ENCODE measurements around the gene LELP1.
"Not testable (repeated sequence)": the region's sequence is repeated elsewhere in the genome, so short reads cannot be mapped to it uniquely, and the experiment has no call there.

Gene LELP1

GRCh38 chr1:153217212-153217611 lies 14.0 kb downstream of the LELP1 start, which contains the start of gene PRR9:
Gene PRR9, plus strand, starts transcription at chr1:153217584. Its CDS starts 561 bp downstream, at chr1:153218145.
- Mint-ChIP-seq H3K4me1 (ENCODE audit: low read depth) (no peaks in the 10 kb centered on the region), H3K4me3 (no peak within 1 kb of the TSS), H3K27me3 (peaks cover 2% of the 10 kb centered on the region), H3K27ac (no peak within 1 kb of the TSS), H3K36me3 (no peaks in the 10 kb centered on the region), H3K9me3 (ENCODE audit: low read depth) (no peaks in the 10 kb centered on the region)

- no peaks in the 10 kb centered on the region for H3K4me1 Mint-ChIP-seq (ENCODE audit: low read depth)
- H3K27ac Mint-ChIP-seq = no peak overlapping the region
- no peak overlapping the region for H3K4me3 Mint-ChIP-seq
- H3K36me3 Mint-ChIP-seq = no peaks in the 10 kb centered on the region
- H3K9me3 Mint-ChIP-seq (ENCODE audit: low read depth) = no peaks in the 10 kb centered on the region
- H3K27me3 Mint-ChIP-seq = peaks cover 2% of the 10 kb centered on the region
These were observed 14.7 kb downstream of the LELP1 start for GRCh38 chr1:153217744-153218416.

- Mint-ChIP-seq H3K36me3 (no peaks in the 10 kb centered on the region), H3K4me1 (ENCODE audit: low read depth) (no peaks in the 10 kb centered on the region), H3K27ac (no peak overlapping the region), H3K4me3 (no peak overlapping the region), H3K9me3 (ENCODE audit: low read depth) (no peaks in the 10 kb centered on the region), H3K27me3 (peaks cover 9% of the 10 kb centered on the region)
These were observed 17.5 kb downstream of the LELP1 start for GRCh38 chr1:153220606-153221303.

- H3K4me3 Mint-ChIP-seq; H3K36me3 Mint-ChIP-seq; H3K9me3 Mint-ChIP-seq (ENCODE audit: low read depth); H3K4me1 Mint-ChIP-seq (ENCODE audit: low read depth); H3K27me3 Mint-ChIP-seq; H3K27ac Mint-ChIP-seq: not testable (repeated sequence)
These were observed 20.0 kb downstream of the LELP1 start for GRCh38 chr1:153223040-153223891.

GRCh38 chr1:153227810-153228209 lies 24.6 kb downstream of the LELP1 start:
- Mint-ChIP-seq H3K4me3 (no peak overlapping the region), H3K9me3 (ENCODE audit: low read depth) (no peaks in the 10 kb centered on the region), H3K27me3 (peaks cover 18% of the 10 kb centered on the region), H3K27ac (no peak overlapping the region), H3K36me3 (no peaks in the 10 kb centered on the region), H3K4me1 (ENCODE audit: low read depth) (no peaks in the 10 kb centered on the region)

GRCh38 chr1:153228491-153228890 lies 25.3 kb downstream of the LELP1 start:
- Mint-ChIP-seq H3K27me3 (peaks cover 18% of the 10 kb centered on the region), H3K27ac (no peak overlapping the region), H3K4me1 (ENCODE audit: low read depth) (no peaks in the 10 kb centered on the region), H3K9me3 (ENCODE audit: low read depth) (no peaks in the 10 kb centered on the region), H3K36me3 (no peaks in the 10 kb centered on the region), H3K4me3 (no peak overlapping the region)

GRCh38 chr1:153229076-153229829 lies 26.0 kb downstream of the LELP1 start:
- not testable (repeated sequence) for H3K4me3 Mint-ChIP-seq; H3K9me3 Mint-ChIP-seq (ENCODE audit: low read depth); H3K36me3 Mint-ChIP-seq; H3K27ac Mint-ChIP-seq; H3K4me1 Mint-ChIP-seq (ENCODE audit: low read depth)
- peaks cover 15% of the 10 kb centered on the region for H3K27me3 Mint-ChIP-seq

GRCh38 chr1:153231363-153231762 lies 28.1 kb downstream of the LELP1 start:
- H3K27ac Mint-ChIP-seq = no peak overlapping the region
- H3K36me3 Mint-ChIP-seq = no peaks in the 10 kb centered on the region
- H3K27me3 Mint-ChIP-seq = peaks cover 13% of the 10 kb centered on the region
- H3K9me3 Mint-ChIP-seq (ENCODE audit: low read depth) = no peaks in the 10 kb centered on the region
- H3K4me1 Mint-ChIP-seq (ENCODE audit: low read depth) = no peaks in the 10 kb centered on the region
- no peak overlapping the region for H3K4me3 Mint-ChIP-seq

- no peak overlapping the region for H3K4me3 Mint-ChIP-seq
- H3K27me3 Mint-ChIP-seq = peaks cover 13% of the 10 kb centered on the region
- no peaks in the 10 kb centered on the region for H3K36me3 Mint-ChIP-seq
- no peak overlapping the region for H3K27ac Mint-ChIP-seq
- H3K4me1 Mint-ChIP-seq (ENCODE audit: low read depth) = no peaks in the 10 kb centered on the region
- no peaks in the 10 kb centered on the region for H3K9me3 Mint-ChIP-seq (ENCODE audit: low read depth)
These were observed 28.6 kb downstream of the LELP1 start for GRCh38 chr1:153231785-153232184.

- Mint-ChIP-seq H3K4me3 (no peak overlapping the region), H3K4me1 (ENCODE audit: low read depth) (no peaks in the 10 kb centered on the region), H3K36me3 (no peaks in the 10 kb centered on the region), H3K9me3 (ENCODE audit: low read depth) (no peaks in the 10 kb centered on the region), H3K27me3 (peaks cover 16% of the 10 kb centered on the region), H3K27ac (no peak overlapping the region)
These were observed 29.3 kb downstream of the LELP1 start for GRCh38 chr1:153232553-153232952.

GRCh38 chr1:153233448-153233847 lies 30.2 kb downstream of the LELP1 start:
- Mint-ChIP-seq H3K4me1 (ENCODE audit: low read depth) (no peaks in the 10 kb centered on the region), H3K9me3 (ENCODE audit: low read depth) (no peaks in the 10 kb centered on the region), H3K4me3 (no peak overlapping the region), H3K27ac (no peak overlapping the region), H3K27me3 (peaks cover 16% of the 10 kb centered on the region), H3K36me3 (no peaks in the 10 kb centered on the region)

GRCh38 chr1:153238527-153238926 lies 35.3 kb downstream of the LELP1 start:
- no peak overlapping the region for H3K27ac Mint-ChIP-seq
- H3K4me1 Mint-ChIP-seq (ENCODE audit: low read depth) = no peaks in the 10 kb centered on the region
- no peak overlapping the region for H3K4me3 Mint-ChIP-seq
- no peaks in the 10 kb centered on the region for H3K9me3 Mint-ChIP-seq (ENCODE audit: low read depth)
- no peaks in the 10 kb centered on the region for H3K36me3 Mint-ChIP-seq
- peaks cover 17% of the 10 kb centered on the region for H3K27me3 Mint-ChIP-seq

- Mint-ChIP-seq H3K27me3 (peaks cover 17% of the 10 kb centered on the region), H3K4me1 (ENCODE audit: low read depth) (no peaks in the 10 kb centered on the region), H3K27ac (no peak overlapping the region), H3K4me3 (no peak overlapping the region), H3K9me3 (ENCODE audit: low read depth) (no peaks in the 10 kb centered on the region), H3K36me3 (no peaks in the 10 kb centered on the region)
These were observed 38.9 kb downstream of the LELP1 start for GRCh38 chr1:153242160-153242559.

GRCh38 chr1:153245466-153245865 lies 42.2 kb downstream of the LELP1 start:
- no peak overlapping the region for H3K4me3 Mint-ChIP-seq
- no peaks in the 10 kb centered on the region for H3K4me1 Mint-ChIP-seq (ENCODE audit: low read depth)
- no peaks in the 10 kb centered on the region for H3K36me3 Mint-ChIP-seq
- H3K9me3 Mint-ChIP-seq (ENCODE audit: low read depth) = no peaks in the 10 kb centered on the region
- no peak overlapping the region for H3K27ac Mint-ChIP-seq
- peaks cover 21% of the 10 kb centered on the region for H3K27me3 Mint-ChIP-seq
